ENCODE results near the gene TESK1.

DNA sequence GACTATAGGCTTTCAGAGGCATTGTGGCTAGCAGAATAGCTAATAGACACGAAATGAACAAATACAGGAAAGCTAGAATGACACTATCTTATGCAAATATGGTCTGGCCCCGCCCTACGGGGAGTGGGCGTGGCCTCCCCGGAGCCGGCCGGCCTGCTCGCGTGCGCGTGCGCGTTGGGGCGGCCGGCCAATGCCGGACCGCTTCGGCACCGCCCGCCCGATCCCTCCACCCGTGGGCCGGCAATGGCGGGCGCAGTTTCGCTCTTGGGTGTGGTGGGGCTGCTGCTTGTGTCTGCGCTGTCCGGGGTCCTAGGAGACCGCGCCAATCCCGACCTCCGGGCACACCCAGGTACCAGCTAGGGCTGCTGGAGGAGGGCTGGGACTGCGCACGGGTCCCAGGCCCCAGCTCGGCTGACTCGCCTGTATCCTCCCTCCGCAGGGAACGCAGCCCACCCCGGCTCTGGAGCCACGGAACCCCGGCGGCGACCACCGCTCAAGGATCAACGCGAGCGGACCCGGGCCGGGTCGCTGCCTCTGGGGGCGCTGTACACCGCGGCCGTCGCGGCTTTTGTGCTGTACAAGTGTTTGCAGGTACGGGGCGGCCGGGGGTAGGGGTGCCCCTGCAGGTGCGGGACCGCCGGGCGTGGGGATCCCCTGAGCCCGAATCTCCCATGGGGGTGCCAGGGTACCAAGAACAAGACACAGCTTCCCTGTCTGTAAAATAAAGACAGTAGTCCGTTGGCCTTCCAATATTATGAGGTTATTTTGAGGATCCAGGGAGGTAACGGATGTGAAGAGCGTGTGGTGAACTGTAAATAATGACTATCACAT, 53.3 kb downstream of the TESK1 start, which contains the start of gene CCDC107:
- TF ChIP-seq, protein P1, sequence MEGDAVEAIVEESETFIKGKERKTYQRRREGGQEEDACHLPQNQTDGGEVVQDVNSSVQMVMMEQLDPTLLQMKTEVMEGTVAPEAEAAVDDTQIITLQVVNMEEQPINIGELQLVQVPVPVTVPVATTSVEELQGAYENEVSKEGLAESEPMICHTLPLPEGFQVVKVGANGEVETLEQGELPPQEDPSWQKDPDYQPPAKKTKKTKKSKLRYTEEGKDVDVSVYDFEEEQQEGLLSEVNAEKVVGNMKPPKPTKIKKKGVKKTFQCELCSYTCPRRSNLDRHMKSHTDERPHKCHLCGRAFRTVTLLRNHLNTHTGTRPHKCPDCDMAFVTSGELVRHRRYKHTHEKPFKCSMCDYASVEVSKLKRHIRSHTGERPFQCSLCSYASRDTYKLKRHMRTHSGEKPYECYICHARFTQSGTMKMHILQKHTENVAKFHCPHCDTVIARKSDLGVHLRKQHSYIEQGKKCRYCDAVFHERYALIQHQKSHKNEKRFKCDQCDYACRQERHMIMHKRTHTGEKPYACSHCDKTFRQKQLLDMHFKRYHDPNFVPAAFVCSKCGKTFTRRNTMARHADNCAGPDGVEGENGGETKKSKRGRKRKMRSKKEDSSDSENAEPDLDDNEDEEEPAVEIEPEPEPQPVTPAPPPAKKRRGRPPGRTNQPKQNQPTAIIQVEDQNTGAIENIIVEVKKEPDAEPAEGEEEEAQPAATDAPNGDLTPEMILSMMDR (IDR thresholded peaks at IDR 0.05) = peak in 2 of 3 experiments; percentile 31 to 63
- peak; percentile 83 to 96 for TF ChIP-seq POLR2A (IDR thresholded peaks at IDR 0.05)
